Erythroblast (primary cell): ENCODE data around the gene ERGIC2.

ENCODE experiments used
- GATA1 ChIP-seq: IDR thresholded peaks from 2 replicates; pipeline ENCODE4 v1.6.1; 2011; ENCODE audit warnings: low read depth, mild to moderate bottlenecking, control low read depth, low read length, moderate library complexity
- POLR2A ChIP-seq: IDR thresholded peaks from 2 replicates; pipeline ENCODE4 v1.6.1; 2011; ENCODE audit warnings: mild to moderate bottlenecking, low read length

DNA sequence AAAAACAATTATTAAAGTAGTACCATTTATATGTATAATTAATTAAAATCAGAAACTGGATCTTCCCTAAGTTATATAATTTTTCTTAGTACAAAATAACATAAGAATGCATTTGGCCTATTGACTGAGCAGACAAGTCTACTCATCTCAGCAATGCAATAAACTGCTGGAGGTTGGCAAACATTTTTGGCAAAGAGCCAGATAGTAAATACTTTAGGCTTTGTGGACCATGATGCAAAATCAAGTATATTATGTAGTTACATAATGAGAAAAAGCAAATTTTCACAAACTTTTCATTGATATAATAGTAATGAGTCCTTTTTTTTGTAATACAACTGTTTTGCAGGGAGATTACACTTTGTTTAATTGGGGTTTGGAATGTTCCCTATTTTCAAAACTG is 30.9 kb downstream of the ERGIC2 start:
- no peak for TF ChIP-seq POLR2A
- no peak for TF ChIP-seq GATA1
